CD4-positive, CD25-positive, alpha-beta regulatory T cell (primary cell): Measurements from ENCODE around the gene CDC7. TPM values are rescaled to one million over a fixed set of nuclear protein-coding genes. Genes with fewer than 3 reads are reported as not detected.

Experiments
- ATAC-seq, 2 donors: fragments of 150-1000 bp; cut with Tn5 transposase; one replicate each; pipeline ENCODE4 v1.10.0; 2021; ENCODE audit warnings: low read depth in 2 of 2, moderate number of reproducible peaks in 2 of 2, moderate library complexity in 1 of 2
- DNase-seq, 3 donors: peaks; one replicate each; pipeline versions ENCODE4 v3.0.0 to v3.0.0-alpha.2; 2012 to 2022; ENCODE audit warnings: mixed read lengths in 1 of 3
- H3K27ac ChIP-seq: one replicate; pipeline ENCODE4 v1.7.0; 2013; ENCODE audit warnings: mild to moderate bottlenecking, low read length; ENCODE audit not compliant: insufficient read depth, poor library complexity, severe bottlenecking
- H3K27me3 ChIP-seq: one replicate; pipeline ENCODE4 v1.7.0; 2013; ENCODE audit warnings: low read length; ENCODE audit not compliant: control insufficient read depth, insufficient read depth
- H3K36me3 ChIP-seq: one replicate; pipeline ENCODE4 v1.7.0; 2013; ENCODE audit warnings: mild to moderate bottlenecking, low read length, moderate library complexity; ENCODE audit not compliant: control insufficient read depth, insufficient read depth
- H3K4me1 ChIP-seq: 2 replicates; pipeline ENCODE4 v1.7.0; 2013; ENCODE audit warnings: mild to moderate bottlenecking, low read length; ENCODE audit not compliant: insufficient read depth, control insufficient read depth, poor library complexity, severe bottlenecking
- H3K4me3 ChIP-seq: one replicate; pipeline ENCODE4 v1.7.0; 2013; ENCODE audit warnings: low read depth, mild to moderate bottlenecking, low read length, moderate library complexity
- H3K9me3 ChIP-seq, 2 experiments: 1 replicate in 1 of 2; 2 replicates in 1 of 2; pipeline ENCODE4 v1.7.0; 2013; ENCODE audit warnings: low read length in 2 of 2, mild to moderate bottlenecking in 1 of 2, moderate library complexity in 1 of 2; ENCODE audit not compliant: control insufficient read depth in 2 of 2
- H3K27ac Mint-ChIP-seq, 3 donors: one replicate each; pipeline ENCODE4 v1.8.0; 2020 to 2022; ENCODE audit warnings: mild to moderate bottlenecking in 3 of 3, mixed read lengths in 3 of 3, moderate library complexity in 2 of 3
- H3K27me3 Mint-ChIP-seq: one replicate; pipeline ENCODE4 v1.8.0; 2022; ENCODE audit warnings: mild to moderate bottlenecking, mixed read lengths
- H3K36me3 Mint-ChIP-seq: one replicate; pipeline ENCODE4 v1.8.0; 2020; ENCODE audit warnings: mixed read lengths
- H3K4me1 Mint-ChIP-seq, 4 donors: one replicate each; pipeline ENCODE4 v1.8.0; 2020 to 2022; ENCODE audit warnings: mixed read lengths in 4 of 4, mild to moderate bottlenecking in 1 of 4
- H3K4me3 Mint-ChIP-seq, 4 donors: one replicate each; pipeline ENCODE4 v1.8.0; 2020 to 2022; ENCODE audit warnings: mild to moderate bottlenecking in 4 of 4, mixed read lengths in 4 of 4, moderate library complexity in 3 of 4
- H3K9me3 Mint-ChIP-seq, 7 donors: one replicate each; pipeline ENCODE4 v1.8.0; 2020 to 2022; ENCODE audit warnings: mixed read lengths in 7 of 7, mild to moderate bottlenecking in 3 of 7, moderate library complexity in 2 of 7
- polyA plus RNA-seq, 4 donors: library from polyadenylated mRNA; unstranded; fragments of 300-500 nt; fragmentation: Illumina TruSeq; gene quantifications; one replicate each; pipeline ENCODE4 v1.2.3, GENCODE V29; 2021
- total RNA-seq: library from RNA; stranded (reverse); gene quantifications from one replicate; pipeline ENCODE4 v1.2.3, GENCODE V29; 2022

The CDC7 gene
- total and polyA plus RNA-seq, 5 donors from 2014 or later: 3.9 to 7.9 (median 6.2) TPM

- Mint-ChIP-seq H3K27me3 (peaks cover 5% of the 10 kb centered on the region), H3K36me3 (no peaks in the 10 kb centered on the region), H3K4me3 (no peak overlapping the region), H3K27ac (no peak overlapping the region), H3K9me3 (peaks cover 0 to 3% (median 0%) of the 10 kb centered on the region in 7 donors), H3K4me1 (peaks cover 7 to 16% (median 12%) of the 10 kb centered on the region in 4 donors)
- H3K27me3 ChIP-seq: no peaks in the 10 kb centered on the region
- H3K4me3 ChIP-seq: no peak overlapping the region
- H3K36me3 ChIP-seq: no peaks in the 10 kb centered on the region
- peaks cover 6% of the 10 kb centered on the region for H3K4me1 ChIP-seq
- no peak overlapping the region for H3K27ac ChIP-seq
- H3K9me3 ChIP-seq: no peaks in the 10 kb centered on the region
- ATAC-seq (no peak), DNase-seq (no peak)
Measured at GRCh38 chr1:91537987-91538304, 37.3 kb downstream of the CDC7 start.

DNA sequence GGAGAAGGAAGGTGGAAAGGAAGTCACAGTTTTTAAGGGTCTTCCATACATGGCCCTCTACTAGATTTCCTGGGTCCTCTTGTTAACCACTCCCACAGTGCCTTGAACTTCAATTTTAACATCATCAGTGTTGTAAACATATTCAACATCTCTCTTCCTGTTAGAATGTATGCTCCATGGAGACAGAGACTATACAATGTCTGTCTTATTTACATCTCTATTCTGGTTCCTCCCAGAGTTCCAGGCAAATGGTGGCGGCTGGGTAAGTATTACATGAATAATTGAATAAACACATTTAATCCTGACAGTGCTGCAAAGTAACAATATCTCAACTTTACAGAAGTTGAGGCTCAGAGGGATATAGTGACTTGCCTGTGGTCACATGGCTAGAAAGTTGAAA, 40.3 kb downstream of the CDC7 start:
- peaks cover 5% of the 10 kb centered on the region for H3K27me3 Mint-ChIP-seq
- H3K4me1 Mint-ChIP-seq: peaks cover 10 to 16% (median 12%) of the 10 kb centered on the region in 4 donors
- no peaks in the 10 kb centered on the region for H3K9me3 ChIP-seq

GRCh38 chr1:91541918-91542533, 41.4 kb downstream of the CDC7 start:
- no peaks in the 10 kb centered on the region for H3K27me3 ChIP-seq
- ATAC-seq (no peak), DNase-seq (no peak)
- H3K9me3 ChIP-seq: no peaks in the 10 kb centered on the region
- peak overlapping the region in 1 of 3 donors; percentile 14 for H3K27ac Mint-ChIP-seq
- H3K4me1 ChIP-seq: peaks cover 6% of the 10 kb centered on the region
- no peaks in the 10 kb centered on the region for H3K36me3 ChIP-seq
- peaks cover 0 to 3% (median 0%) of the 10 kb centered on the region in 7 donors for H3K9me3 Mint-ChIP-seq
- H3K36me3 Mint-ChIP-seq: no peaks in the 10 kb centered on the region
- no peak overlapping the region for H3K27ac ChIP-seq
- H3K27me3 Mint-ChIP-seq: peaks cover 5% of the 10 kb centered on the region
- peaks cover 10 to 16% (median 13%) of the 10 kb centered on the region in 4 donors for H3K4me1 Mint-ChIP-seq
- no peak overlapping the region for H3K4me3 Mint-ChIP-seq
- H3K4me3 ChIP-seq: no peak overlapping the region

More for the DNA sequence above, 40.3 kb downstream of the CDC7 start:
- no peak overlapping the region for H3K4me3 Mint-ChIP-seq
- no peak overlapping the region for H3K27ac ChIP-seq
- H3K9me3 Mint-ChIP-seq: peaks cover 0 to 3% (median 0%) of the 10 kb centered on the region in 7 donors
- H3K27me3 ChIP-seq: no peaks in the 10 kb centered on the region
- no peaks in the 10 kb centered on the region for H3K36me3 ChIP-seq
- H3K36me3 Mint-ChIP-seq: no peaks in the 10 kb centered on the region
- DNase-seq: no peak
- peak overlapping the region in 2 of 3 donors; percentile 48 to 74 for H3K27ac Mint-ChIP-seq
- no peak overlapping the region for H3K4me3 ChIP-seq
- ATAC-seq: no peak
- H3K4me1 ChIP-seq: peaks cover 6% of the 10 kb centered on the region

- Mint-ChIP-seq H3K27me3 (peaks cover 5% of the 10 kb centered on the region), H3K9me3 (no peaks in the 10 kb centered on the region), H3K4me3 (no peak overlapping the region), H3K27ac (peak overlapping the region in 1 of 3 donors; percentile 70), H3K36me3 (no peaks in the 10 kb centered on the region), H3K4me1 (peaks cover 24 to 45% (median 31%) of the 10 kb centered on the region in 4 donors)
- Histone ChIP-seq H3K9me3 (no peaks in the 10 kb centered on the region), H3K27me3 (no peaks in the 10 kb centered on the region), H3K36me3 (no peaks in the 10 kb centered on the region), H3K27ac (no peak overlapping the region), H3K4me3 (no peak overlapping the region), H3K4me1 (peaks cover 33% of the 10 kb centered on the region)
- DNase-seq (no peak), ATAC-seq (no peak)
Measured at GRCh38 chr1:91545506-91546300, 45.1 kb downstream of the CDC7 start.

DNA sequence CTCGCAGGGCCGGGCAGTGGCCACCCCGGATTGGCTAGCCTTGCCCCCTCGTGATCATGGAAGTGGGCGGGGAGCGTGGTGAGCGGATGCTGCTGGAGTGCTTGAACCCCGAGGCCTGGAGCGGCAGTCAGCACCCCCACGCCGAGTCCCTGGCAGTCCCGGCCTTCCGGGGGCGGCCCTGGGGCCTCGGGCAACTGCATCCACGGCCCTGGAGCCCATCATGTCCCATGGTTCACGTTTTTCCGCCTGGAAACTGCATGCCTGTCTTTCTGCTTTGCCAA, 45.6 kb downstream of the CDC7 start:
- DNase-seq (no peak), ATAC-seq (no peak)
- Mint-ChIP-seq H3K4me3 (no peak overlapping the region), H3K36me3 (no peaks in the 10 kb centered on the region), H3K9me3 (peaks cover 0 to 4% (median 0%) of the 10 kb centered on the region in 7 donors), H3K27me3 (peaks cover 5% of the 10 kb centered on the region), H3K27ac (peak overlapping the region in 1 of 3 donors; percentile 70), H3K4me1 (peaks cover 24 to 47% (median 36%) of the 10 kb centered on the region in 4 donors)
- Histone ChIP-seq H3K9me3 (no peaks in the 10 kb centered on the region), H3K4me1 (peaks cover 37% of the 10 kb centered on the region), H3K4me3 (no peak overlapping the region), H3K36me3 (no peaks in the 10 kb centered on the region), H3K27me3 (no peaks in the 10 kb centered on the region), H3K27ac (no peak overlapping the region)

GRCh38 chr1:91546876-91547275, 46.2 kb downstream of the CDC7 start:
- Mint-ChIP-seq H3K36me3 (no peaks in the 10 kb centered on the region), H3K9me3 (peaks cover 0 to 4% (median 0%) of the 10 kb centered on the region in 7 donors), H3K4me1 (peaks cover 25 to 51% (median 38%) of the 10 kb centered on the region in 4 donors), H3K27me3 (peaks cover 5% of the 10 kb centered on the region), H3K4me3 (no peak overlapping the region), H3K27ac (peak overlapping the region in 2 of 3 donors; percentile 80 to 83)
- no peaks in the 10 kb centered on the region for H3K27me3 ChIP-seq
- H3K4me1 ChIP-seq: peaks cover 41% of the 10 kb centered on the region
- no peak for DNase-seq
- H3K27ac ChIP-seq: no peak overlapping the region
- H3K9me3 ChIP-seq: no peaks in the 10 kb centered on the region
- no peaks in the 10 kb centered on the region for H3K36me3 ChIP-seq
- no peak for ATAC-seq
- H3K4me3 ChIP-seq: no peak overlapping the region

- Histone ChIP-seq H3K9me3 (no peaks in the 10 kb centered on the region), H3K36me3 (no peaks in the 10 kb centered on the region), H3K4me3 (peak overlapping the region; percentile 54), H3K4me1 (peaks cover 46% of the 10 kb centered on the region), H3K27me3 (no peaks in the 10 kb centered on the region), H3K27ac (peak overlapping the region; percentile 59)
- peaks cover 25 to 60% (median 48%) of the 10 kb centered on the region in 4 donors for H3K4me1 Mint-ChIP-seq
- H3K4me3 Mint-ChIP-seq: peak overlapping the region; percentile 20 to 78 (median 72)
- H3K36me3 Mint-ChIP-seq: no peaks in the 10 kb centered on the region
- DNase-seq: peak in 1 of 3 donors; percentile 68
- H3K27me3 Mint-ChIP-seq: peaks cover 5% of the 10 kb centered on the region
- H3K27ac Mint-ChIP-seq: peak overlapping the region; percentile 83 to 98 (median 95)
- peaks cover 0 to 4% (median 0%) of the 10 kb centered on the region in 7 donors for H3K9me3 Mint-ChIP-seq
- peak; percentile 22 to 37 for ATAC-seq
Measured at GRCh38 chr1:91548376-91549040, 47.9 kb downstream of the CDC7 start.
